ENCODE results near the gene TEKT3.

TEKT3 gene

GRCh38 chr17:15289285-15290183 is 51.9 kb downstream of the TEKT3 start:
- Mint-ChIP-seq H3K36me3 (no peaks in the 10 kb centered on the region), H3K9me3 (no peaks in the 10 kb centered on the region), H3K27me3 (peaks cover 25% of the 10 kb centered on the region), H3K4me1 (no peaks in the 10 kb centered on the region), H3K27ac (no peak overlapping the region), H3K4me3 (no peak overlapping the region)
- ATAC-seq, result no peak

- Mint-ChIP-seq H3K4me1 (no peaks in the 10 kb centered on the region), H3K9me3 (no peaks in the 10 kb centered on the region), H3K27ac (no peak overlapping the region), H3K27me3 (peaks cover 25% of the 10 kb centered on the region), H3K4me3 (no peak overlapping the region), H3K36me3 (no peaks in the 10 kb centered on the region)
- ATAC-seq, result no peak
These were observed 52.5 kb downstream of the TEKT3 start for GRCh38 chr17:15288859-15289258.

- Mint-ChIP-seq H3K9me3 (peaks cover 2% of the 10 kb centered on the region), H3K27me3 (peaks cover 34% of the 10 kb centered on the region), H3K4me3 (no peak overlapping the region), H3K36me3 (no peaks in the 10 kb centered on the region), H3K4me1 (no peaks in the 10 kb centered on the region), H3K27ac (no peak overlapping the region)
- ATAC-seq, result no peak
These were observed 53.7 kb downstream of the TEKT3 start for GRCh38 chr17:15287538-15288267.

GRCh38 chr17:15285466-15285865 is 55.9 kb downstream of the TEKT3 start:
- no peak overlapping the region for H3K27ac Mint-ChIP-seq
- no peaks in the 10 kb centered on the region for H3K36me3 Mint-ChIP-seq
- H3K27me3 Mint-ChIP-seq, result peaks cover 34% of the 10 kb centered on the region
- H3K9me3 Mint-ChIP-seq, result peaks cover 2% of the 10 kb centered on the region
- H3K4me1 Mint-ChIP-seq, result no peaks in the 10 kb centered on the region
- no peak overlapping the region for H3K4me3 Mint-ChIP-seq
- ATAC-seq, result no peak

GRCh38 chr17:15284537-15284936 is 56.9 kb downstream of the TEKT3 start:
- H3K27me3 Mint-ChIP-seq, result peaks cover 31% of the 10 kb centered on the region
- no peak overlapping the region for H3K27ac Mint-ChIP-seq
- H3K4me1 Mint-ChIP-seq, result no peaks in the 10 kb centered on the region
- peaks cover 2% of the 10 kb centered on the region for H3K9me3 Mint-ChIP-seq
- H3K36me3 Mint-ChIP-seq, result no peaks in the 10 kb centered on the region
- no peak overlapping the region for H3K4me3 Mint-ChIP-seq
- ATAC-seq, result no peak

GRCh38 chr17:15284107-15284506 is 57.3 kb downstream of the TEKT3 start:
- Mint-ChIP-seq H3K9me3 (peaks cover 2% of the 10 kb centered on the region), H3K4me3 (no peak overlapping the region), H3K36me3 (no peaks in the 10 kb centered on the region), H3K4me1 (no peaks in the 10 kb centered on the region), H3K27ac (no peak overlapping the region), H3K27me3 (peaks cover 27% of the 10 kb centered on the region)
- ATAC-seq, result no peak

GRCh38 chr17:15281909-15282308 is 59.5 kb downstream of the TEKT3 start:
- Mint-ChIP-seq H3K9me3 (peaks cover 2% of the 10 kb centered on the region), H3K27me3 (peaks cover 13% of the 10 kb centered on the region), H3K27ac (no peak overlapping the region), H3K4me3 (no peak overlapping the region), H3K36me3 (no peaks in the 10 kb centered on the region), H3K4me1 (no peaks in the 10 kb centered on the region)
- ATAC-seq, result no peak

GRCh38 chr17:15278924-15279477 is 62.4 kb downstream of the TEKT3 start:
- Mint-ChIP-seq H3K4me1 (no peaks in the 10 kb centered on the region), H3K4me3 (no peak overlapping the region), H3K9me3 (peaks cover 2% of the 10 kb centered on the region), H3K27me3 (peaks cover 9% of the 10 kb centered on the region), H3K27ac (no peak overlapping the region), H3K36me3 (no peaks in the 10 kb centered on the region)
- no peak for ATAC-seq

- Mint-ChIP-seq H3K36me3 (no peaks in the 10 kb centered on the region), H3K4me1 (no peaks in the 10 kb centered on the region), H3K27ac (no peak overlapping the region), H3K4me3 (no peak overlapping the region), H3K27me3 (peaks cover 5% of the 10 kb centered on the region), H3K9me3 (peaks cover 2% of the 10 kb centered on the region)
- no peak for ATAC-seq
These were observed 63.0 kb downstream of the TEKT3 start for GRCh38 chr17:15278380-15278779.

- Mint-ChIP-seq H3K4me3 (no peak overlapping the region), H3K27ac (no peak overlapping the region), H3K27me3 (peaks cover 3% of the 10 kb centered on the region), H3K9me3 (no peaks in the 10 kb centered on the region), H3K4me1 (no peaks in the 10 kb centered on the region), H3K36me3 (no peaks in the 10 kb centered on the region)
- no peak for ATAC-seq
These were observed 67.4 kb downstream of the TEKT3 start for GRCh38 chr17:15274017-15274416.

GRCh38 chr17:15273141-15273793 is 68.1 kb downstream of the TEKT3 start:
- Mint-ChIP-seq H3K27ac (no peak overlapping the region), H3K27me3 (peaks cover 9% of the 10 kb centered on the region), H3K4me1 (no peaks in the 10 kb centered on the region), H3K36me3 (no peaks in the 10 kb centered on the region), H3K9me3 (no peaks in the 10 kb centered on the region), H3K4me3 (no peak overlapping the region)
- no peak for ATAC-seq

GRCh38 chr17:15271741-15272140 is 69.7 kb downstream of the TEKT3 start:
- no peak overlapping the region for H3K4me3 Mint-ChIP-seq
- H3K9me3 Mint-ChIP-seq, result no peaks in the 10 kb centered on the region
- ATAC-seq, result no peak
- H3K27ac Mint-ChIP-seq, result no peak overlapping the region
- peaks cover 17% of the 10 kb centered on the region for H3K27me3 Mint-ChIP-seq
- no peaks in the 10 kb centered on the region for H3K36me3 Mint-ChIP-seq
- no peaks in the 10 kb centered on the region for H3K4me1 Mint-ChIP-seq

- no peak overlapping the region for H3K27ac Mint-ChIP-seq
- H3K4me1 Mint-ChIP-seq, result no peaks in the 10 kb centered on the region
- no peaks in the 10 kb centered on the region for H3K36me3 Mint-ChIP-seq
- no peaks in the 10 kb centered on the region for H3K9me3 Mint-ChIP-seq
- no peak for ATAC-seq
- H3K27me3 Mint-ChIP-seq, result peaks cover 26% of the 10 kb centered on the region
- H3K4me3 Mint-ChIP-seq, result no peak overlapping the region
These were observed 70.6 kb downstream of the TEKT3 start for GRCh38 chr17:15270628-15271381.

GRCh38 chr17:15269780-15270089 is 71.7 kb downstream of the TEKT3 start:
- Mint-ChIP-seq H3K36me3 (no peaks in the 10 kb centered on the region), H3K9me3 (no peaks in the 10 kb centered on the region), H3K4me1 (no peaks in the 10 kb centered on the region), H3K4me3 (no peak overlapping the region), H3K27me3 (peaks cover 37% of the 10 kb centered on the region), H3K27ac (no peak overlapping the region)
- ATAC-seq, result no peak
